Colonic mucosa (tissue), 4 donors: ENCODE results near the gene PTTG1IP2. TPM values are rescaled to one million over a fixed set of nuclear protein-coding genes. Genes with fewer than 3 reads are reported as not detected.

Experiments used
- DNase-seq: peaks from one replicate; pipeline ENCODE4 v3.0.0-alpha.2; 2020
- H3K27ac ChIP-seq: fragments of 200-600 bp; one replicate; pipeline ENCODE4 v1.8.0; 2021
- H3K27me3 ChIP-seq: fragments of 200-600 bp; one replicate; pipeline ENCODE4 v1.8.0; 2021
- H3K36me3 ChIP-seq: fragments of 200-600 bp; one replicate; pipeline ENCODE4 v1.8.0; 2021
- H3K4me1 ChIP-seq: fragments of 200-600 bp; one replicate; pipeline ENCODE4 v1.8.0; 2021; ENCODE audit warnings: mild to moderate bottlenecking
- H3K4me3 ChIP-seq: fragments of 200-600 bp; one replicate; pipeline ENCODE4 v1.8.0; 2021
- H3K9ac ChIP-seq, 2 donors: one replicate each; pipeline ENCODE4 v1.7.0; 2013; ENCODE audit warnings: control low read depth in 2 of 2, low read depth in 2 of 2, low read length in 2 of 2
- H3K9me3 ChIP-seq: fragments of 200-600 bp; one replicate; pipeline ENCODE4 v1.8.0; 2021
- CTCF ChIP-seq: fragments of 200-600 bp; IDR thresholded peaks from one replicate; pipeline ENCODE4 v1.8.0; 2022; ENCODE audit warnings: antibody characterized with exemption, mild to moderate bottlenecking
- intact Hi-C: fragments of 100-400 bp; cut with DNase I; formaldehyde crosslinking; loops from one replicate; pipeline ENCODE4 v1.14.1; 2022
- total RNA-seq, 2 donors: library from RNA; stranded (reverse); fragmentation: NEBNext Ultra II Directional in 1 of 2; extraction: Animal tissue kit (Norgen Biotek cat#: 25700) in 1 of 2; gene quantifications; one replicate each; pipeline ENCODE4 v1.2.1, GENCODE V29; 2021
- donor health status: healthy.
- donor health status: DM: no; HTN: no; CAD: no.
- donor health status: DM: no; HTN: no; CAD: no.

Gene PTTG1IP2
- total RNA-seq, 2 donors from 2014 or later = not detected

DNA sequence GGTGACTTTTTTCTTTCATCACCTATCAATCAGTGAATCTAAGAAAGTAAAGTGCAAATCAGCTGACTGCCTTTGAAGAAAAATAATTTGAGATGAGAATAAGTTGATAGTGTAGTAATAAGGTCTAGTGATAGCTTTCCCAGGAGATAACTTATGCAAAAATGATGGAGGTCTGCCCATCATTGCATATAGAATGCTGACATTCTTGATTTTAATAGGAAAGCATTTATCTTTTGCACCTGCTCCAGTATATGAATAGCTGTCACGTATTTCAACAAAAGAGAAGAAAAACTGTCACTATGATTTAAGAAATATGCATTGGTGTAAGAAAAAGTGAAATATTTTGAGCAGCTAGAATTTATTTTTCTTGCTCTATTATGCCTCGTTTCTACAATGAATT, 46.8 kb downstream of the PTTG1IP2 start:
- H3K27ac ChIP-seq = no peak overlapping the region
- no peak overlapping the region for H3K9ac ChIP-seq
- no peaks in the 10 kb centered on the region for H3K9me3 ChIP-seq
- intact Hi-C loops = loop anchor here (5.0 kb wide), 1 partner anchor 59 kb away; no protein-coding TSS in a partner anchor
- DNase-seq = no peak
- H3K4me3 ChIP-seq = no peak overlapping the region
- no peak for TF ChIP-seq CTCF
- no peaks in the 10 kb centered on the region for H3K27me3 ChIP-seq
- no peaks in the 10 kb centered on the region for H3K36me3 ChIP-seq
- H3K4me1 ChIP-seq = no peaks in the 10 kb centered on the region

GRCh38 chr7:90518630-90519029, 49.2 kb downstream of the PTTG1IP2 start:
- H3K27me3 ChIP-seq = no peaks in the 10 kb centered on the region
- H3K4me1 ChIP-seq = no peaks in the 10 kb centered on the region
- TF ChIP-seq CTCF = no peak
- intact Hi-C loops = loop anchor here (5.0 kb wide), 1 partner anchor 61 kb away; no protein-coding TSS in a partner anchor
- H3K36me3 ChIP-seq = no peaks in the 10 kb centered on the region
- H3K27ac ChIP-seq = no peak overlapping the region
- H3K4me3 ChIP-seq = no peak overlapping the region
- DNase-seq = no peak
- H3K9me3 ChIP-seq = no peaks in the 10 kb centered on the region
- no peak overlapping the region for H3K9ac ChIP-seq

DNA sequence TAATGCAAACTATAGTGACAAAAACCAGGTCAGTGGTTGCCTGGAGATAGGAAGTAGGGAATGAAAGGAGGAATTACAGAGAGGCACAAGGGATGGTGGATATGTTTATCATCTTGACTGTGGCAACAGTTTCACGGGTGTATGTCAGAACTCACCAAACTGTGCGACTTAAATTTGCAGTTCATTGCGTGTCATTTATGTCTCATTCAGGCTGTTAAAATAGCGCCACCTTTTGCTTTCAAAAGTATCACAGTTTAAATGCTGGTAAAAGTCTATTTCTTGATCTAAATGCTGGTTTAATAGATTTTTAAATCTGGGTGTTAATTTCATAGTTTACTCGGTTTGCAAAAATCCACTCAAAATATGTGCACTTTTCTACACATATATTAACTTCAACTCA, 51.0 kb downstream of the PTTG1IP2 start:
- H3K9me3 ChIP-seq = no peaks in the 10 kb centered on the region
- no peak overlapping the region for H3K4me3 ChIP-seq
- H3K27ac ChIP-seq = no peak overlapping the region
- no peak overlapping the region for H3K9ac ChIP-seq
- intact Hi-C loops = no loop called here
- H3K36me3 ChIP-seq = no peaks in the 10 kb centered on the region
- no peaks in the 10 kb centered on the region for H3K27me3 ChIP-seq
- no peaks in the 10 kb centered on the region for H3K4me1 ChIP-seq
- no peak for DNase-seq
- peak; percentile 19 for TF ChIP-seq CTCF

- no peak overlapping the region for H3K4me3 ChIP-seq
- DNase-seq = no peak
- H3K9me3 ChIP-seq = no peaks in the 10 kb centered on the region
- H3K4me1 ChIP-seq = no peaks in the 10 kb centered on the region
- no peaks in the 10 kb centered on the region for H3K27me3 ChIP-seq
- H3K27ac ChIP-seq = no peak overlapping the region
- TF ChIP-seq CTCF = no peak
- intact Hi-C loops = no loop called here
- no peak overlapping the region for H3K9ac ChIP-seq
- H3K36me3 ChIP-seq = no peaks in the 10 kb centered on the region
Observed at GRCh38 chr7:90530263-90530662, 60.8 kb downstream of the PTTG1IP2 start.

DNA sequence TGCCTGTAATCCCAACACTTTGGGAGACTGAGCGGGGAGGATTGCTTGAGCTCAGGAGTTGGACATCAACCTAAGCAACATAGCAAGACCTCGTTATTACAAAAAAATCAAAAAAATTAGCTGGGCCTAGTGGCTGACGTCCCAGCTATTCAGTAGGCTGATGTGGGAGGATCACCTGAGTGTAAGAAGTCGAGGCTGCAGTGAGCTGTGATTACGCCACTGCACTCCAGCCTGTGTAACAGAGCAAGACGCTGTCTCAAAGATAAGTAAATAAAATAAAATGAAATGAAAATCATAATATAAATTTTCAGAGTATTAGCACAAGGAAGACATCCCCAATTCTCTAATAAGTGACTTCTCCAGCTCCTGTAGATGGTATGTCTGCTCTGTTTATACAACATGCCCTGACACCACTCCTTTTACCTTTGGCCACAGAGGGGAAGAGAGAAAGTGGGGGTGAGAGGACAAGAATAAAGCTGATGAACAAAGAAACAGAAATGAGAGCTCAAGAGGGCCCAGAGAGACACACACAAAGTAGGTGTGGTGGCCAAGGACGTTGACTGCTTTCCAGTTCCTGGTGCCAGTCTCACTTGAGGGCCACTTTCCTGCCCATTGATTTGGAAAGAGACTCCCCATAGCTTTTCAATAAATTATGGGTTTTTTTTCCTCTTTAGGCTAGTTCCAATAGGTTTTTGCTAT, 62.9 kb downstream of the PTTG1IP2 start:
- Histone ChIP-seq H3K36me3 (no peaks in the 10 kb centered on the region), H3K4me1 (no peaks in the 10 kb centered on the region), H3K9ac (no peak overlapping the region), H3K4me3 (no peak overlapping the region), H3K27ac (no peak overlapping the region), H3K27me3 (no peaks in the 10 kb centered on the region), H3K9me3 (no peaks in the 10 kb centered on the region)
- intact Hi-C loops = no loop called here
- DNase-seq = no peak
- TF ChIP-seq CTCF = no peak
